Common myeloid progenitor, CD34-positive (primary cell): ENCODE results near the gene AMN1.

ENCODE experiments used
- CTCF ChIA-PET: fragments of 350-600 bp; sonication (Branson Sonifier 250); formaldehyde crosslinking; loops from one replicate; lab custom pipeline; 2021; ENCODE audit warnings: antibody characterized with exemption; lab: Charles Lee
- POLR2A ChIA-PET: fragments of 350-600 bp; sonication (Branson Sonifier 250); formaldehyde crosslinking; loops from one replicate; lab custom pipeline; 2021; ENCODE audit warnings: antibody characterized with exemption; lab: Charles Lee
- DNase-seq, 3 donors: peaks; one replicate each; pipeline versions ENCODE4 v3.0.0 to v3.0.0-alpha.2; 2013
- H3K27ac ChIP-seq, 2 experiments: 1 replicate in 1 of 2; 2 replicates in 1 of 2; pipeline ENCODE4 v1.7.0; 2013; ENCODE audit warnings: inconsistent platforms in 2 of 2, low read length in 2 of 2, mild to moderate bottlenecking in 2 of 2, low read depth in 1 of 2, moderate library complexity in 1 of 2; ENCODE audit not compliant: severe bottlenecking in 2 of 2, insufficient read depth in 1 of 2, poor library complexity in 1 of 2
- H3K27me3 ChIP-seq, 5 experiments: replicated peaks in 2 of 5; 1 replicate in 3 of 5; 2 replicates in 2 of 5; pipeline versions ENCODE4 v1.6.1 to v1.7.0; 2013; ENCODE audit warnings: low read length in 4 of 5, mild to moderate bottlenecking in 2 of 5, moderate library complexity in 2 of 5, inconsistent platforms in 1 of 5; ENCODE audit not compliant: insufficient read depth in 5 of 5, control insufficient read depth in 4 of 5
- H3K36me3 ChIP-seq, 4 experiments: 1 replicate in 2 of 4; 2 replicates in 2 of 4; pipeline versions ENCODE4 v1.6.1 to v1.7.0; 2013; ENCODE audit warnings: low read length in 3 of 4, control low read depth in 1 of 4, mild to moderate bottlenecking in 1 of 4; ENCODE audit not compliant: control insufficient read depth in 4 of 4, insufficient read depth in 4 of 4
- H3K4me1 ChIP-seq, 4 experiments: 1 replicate in 3 of 4; 2 replicates in 1 of 4; pipeline versions ENCODE4 v1.6.1 to v1.7.1; 2013; ENCODE audit warnings: low read length in 3 of 4, mild to moderate bottlenecking in 3 of 4, control low read depth in 1 of 4, inconsistent platforms in 1 of 4, moderate library complexity in 1 of 4; ENCODE audit not compliant: control insufficient read depth in 4 of 4, insufficient read depth in 4 of 4; ENCODE audit errors: control extremely low read depth in 1 of 4
- H3K4me3 ChIP-seq, 7 experiments: 1 replicate in 4 of 7; 2 replicates in 3 of 7; pipeline versions ENCODE4 v1.5.1 to v1.7.0; 2013; ENCODE audit warnings: mild to moderate bottlenecking in 7 of 7, low read length in 6 of 7, moderate library complexity in 6 of 7, inconsistent platforms in 2 of 7, low read depth in 2 of 7, control low read depth in 1 of 7; ENCODE audit not compliant: insufficient read depth in 4 of 7, control insufficient read depth in 1 of 7; ENCODE audit errors: extremely low read depth in 1 of 7
- H3K9me3 ChIP-seq, 5 experiments: 1 replicate in 4 of 5; 2 replicates in 1 of 5; pipeline versions ENCODE4 v1.6.1 to v1.7.1; 2013; ENCODE audit warnings: low read length in 4 of 5, mild to moderate bottlenecking in 2 of 5, inconsistent platforms in 1 of 5, low read depth in 1 of 5, moderate library complexity in 1 of 5; ENCODE audit not compliant: control insufficient read depth in 4 of 5, insufficient read depth in 2 of 5; ENCODE audit errors: control extremely low read depth in 1 of 5
- WGBS: methylation state at CpG from one replicate; pipeline ENCODE4 v1.1.5; 2013; ENCODE audit not compliant: insufficient coverage; 5-methylcytosine and 5-hydroxymethylcytosine counted together

AMN1 gene

GRCh38 chr12:31658471-31659086 is 70.2 kb downstream of the AMN1 start:
- H3K27me3 ChIP-seq = no peaks in the 10 kb centered on the region
- H3K4me1 ChIP-seq = peaks cover 4 to 15% (median 9%) of the 10 kb centered on the region in 4 experiments
- ChIA-PET CTCF (interaction anchor here (0.7 kb wide), 1 partner anchor 11 kb away, joined by 3 read pairs; no protein-coding TSS in a partner anchor), POLR2A (no interaction called here)
- H3K36me3 ChIP-seq = no peaks in the 10 kb centered on the region
- peak overlapping the region; percentile 78 to 99 (median 94) for H3K4me3 ChIP-seq
- no peaks in the 10 kb centered on the region for H3K9me3 ChIP-seq
- peak overlapping the region; percentile 91 to 95 for H3K27ac ChIP-seq
- no peak for DNase-seq
- 30% methylated on average over 7 of the region's 11 CpGs for WGBS

GRCh38 chr12:31655792-31656191 is 73.0 kb downstream of the AMN1 start:
- CTCF ChIA-PET = interaction anchor here (0.6 to 1.3 kb wide), 6 partner anchors 9 to 651 kb away, joined by 3 to 4 read pairs (median 3); no protein-coding TSS in a partner anchor
- Histone ChIP-seq H3K4me1 (peaks cover 4 to 21% (median 11%) of the 10 kb centered on the region in 4 experiments), H3K9me3 (no peaks in the 10 kb centered on the region), H3K27ac (no peak overlapping the region), H3K4me3 (no peak overlapping the region), H3K27me3 (no peaks in the 10 kb centered on the region), H3K36me3 (no peaks in the 10 kb centered on the region)
- POLR2A ChIA-PET = interaction anchor here (0.6 kb wide), 1 partner anchor 451 kb away, joined by 3 read pairs; no protein-coding TSS in a partner anchor
- WGBS = 100% methylated on average over 1 of the region's 1 CpG
- DNase-seq = no peak

- no peaks in the 10 kb centered on the region for H3K27me3 ChIP-seq
- CTCF ChIA-PET = interaction anchor here (0.6 to 1.0 kb wide), 2 partner anchors 30 to 652 kb away, joined by 3 to 4 read pairs; no protein-coding TSS in a partner anchor
- no peak overlapping the region for H3K27ac ChIP-seq
- POLR2A ChIA-PET = interaction anchor here (0.6 kb wide), 1 partner anchor 452 kb away, joined by 3 read pairs; no protein-coding TSS in a partner anchor
- 88% methylated on average over 4 of the region's 4 CpGs for WGBS
- no peaks in the 10 kb centered on the region for H3K36me3 ChIP-seq
- no peaks in the 10 kb centered on the region for H3K9me3 ChIP-seq
- peaks cover 4 to 19% (median 11%) of the 10 kb centered on the region in 4 experiments for H3K4me1 ChIP-seq
- H3K4me3 ChIP-seq = no peak overlapping the region
- no peak for DNase-seq
Measured at GRCh38 chr12:31655208-31655607, 73.6 kb downstream of the AMN1 start.

GRCh38 chr12:31651893-31652521 is 76.8 kb downstream of the AMN1 start:
- Histone ChIP-seq H3K9me3 (no peaks in the 10 kb centered on the region), H3K4me1 (peaks cover 0 to 9% (median 4%) of the 10 kb centered on the region in 4 experiments), H3K4me3 (peak overlapping the region in 1 of 7 experiments; percentile 38), H3K36me3 (no peaks in the 10 kb centered on the region), H3K27ac (no peak overlapping the region), H3K27me3 (no peaks in the 10 kb centered on the region)
- 100% methylated on average over 11 of the region's 18 CpGs for WGBS
- CTCF ChIA-PET = interaction anchor here (0.8 to 3.6 kb wide), 6 partner anchors 16 to 677 kb away, joined by 3 to 69 read pairs (median 4); no protein-coding TSS in a partner anchor
- no peak for DNase-seq
- POLR2A ChIA-PET = interaction anchor here (0.5 kb wide), 2 partner anchors 469 to 641 kb away, joined by 3 read pairs; no protein-coding TSS in a partner anchor

DNA sequence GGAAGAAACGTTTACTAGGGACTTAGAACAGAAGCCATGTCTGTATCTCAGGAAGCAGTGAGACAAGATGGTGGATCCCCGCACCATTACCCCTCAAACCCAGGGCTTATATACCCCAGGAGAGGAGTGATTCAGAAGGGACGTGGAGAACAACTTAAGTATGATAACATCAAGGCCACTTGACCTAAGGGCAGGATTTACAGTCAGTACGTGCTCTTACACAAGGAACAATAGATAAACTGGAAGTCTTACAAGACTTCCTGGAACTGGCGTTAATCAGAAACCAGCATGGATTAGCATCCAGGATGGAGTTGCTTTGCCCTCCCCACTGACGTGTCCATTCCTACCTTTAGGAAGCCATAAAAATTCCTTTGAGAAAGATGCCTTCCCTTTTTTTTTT is 77.9 kb downstream of the AMN1 start:
- Histone ChIP-seq H3K4me3 (peak overlapping the region in 1 of 7 experiments; percentile 24), H3K27me3 (no peaks in the 10 kb centered on the region), H3K9me3 (no peaks in the 10 kb centered on the region), H3K27ac (no peak overlapping the region), H3K4me1 (peaks cover 0 to 19% (median 6%) of the 10 kb centered on the region in 4 experiments), H3K36me3 (no peaks in the 10 kb centered on the region)
- ChIA-PET CTCF (no interaction called here), POLR2A (no interaction called here)
- DNase-seq = no peak
- WGBS = 92% methylated on average over 6 of the region's 6 CpGs

DNA sequence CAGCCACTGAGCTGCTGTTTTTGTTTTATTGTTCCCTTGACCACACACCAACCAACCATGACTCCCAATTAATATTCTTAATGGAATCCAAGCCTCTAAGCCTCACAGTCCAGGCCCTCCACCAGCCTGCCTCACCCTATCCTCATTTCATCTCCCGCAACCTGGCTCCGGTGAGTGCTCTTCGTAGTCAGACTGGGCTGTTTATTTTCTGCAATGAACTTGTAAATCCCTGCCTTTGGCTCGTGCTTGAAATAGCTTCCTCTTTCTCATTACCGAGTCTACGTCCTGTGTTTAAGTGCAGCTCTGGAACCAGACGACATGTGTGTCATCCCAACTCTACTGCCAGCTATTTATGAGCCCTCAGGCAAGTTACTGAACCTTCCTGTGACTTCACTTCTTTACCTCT is 81.7 kb downstream of the AMN1 start:
- CTCF ChIA-PET = interaction anchor here (0.7 to 2.2 kb wide), 3 partner anchors 9 to 245 kb away, joined by 3 to 8 read pairs (median 4); no protein-coding TSS in a partner anchor

More for the DNA sequence above, 81.7 kb downstream of the AMN1 start:
- POLR2A ChIA-PET = interaction anchor here (0.6 kb wide), 1 partner anchor 16 kb away, joined by 3 read pairs; no protein-coding TSS in a partner anchor
- Histone ChIP-seq H3K4me1 (peaks cover 0 to 21% (median 6%) of the 10 kb centered on the region in 4 experiments), H3K9me3 (no peaks in the 10 kb centered on the region), H3K27me3 (no peaks in the 10 kb centered on the region), H3K4me3 (peak overlapping the region in 1 of 7 experiments; percentile 28), H3K27ac (no peak overlapping the region), H3K36me3 (no peaks in the 10 kb centered on the region)
- peak in 2 of 3 donors; percentile 86 to 90 for DNase-seq
- 30% methylated on average over 7 of the region's 7 CpGs for WGBS
